GM21619 (cell line): ENCODE results near the gene HAND2.

Experiments used
- ATAC-seq: cut with Tn5 transposase; IDR thresholded peaks from one replicate; pipeline ENCODE4 v1.9.1; 2021; ENCODE audit not compliant: unreplicated experiment

Gene HAND2

GRCh38 chr4:173478913-173479283 lies 51.1 kb downstream of the HAND2 start:
- ATAC-seq = no peak

GRCh38 chr4:173478201-173478912 lies 51.7 kb downstream of the HAND2 start:
- no peak for ATAC-seq

DNA sequence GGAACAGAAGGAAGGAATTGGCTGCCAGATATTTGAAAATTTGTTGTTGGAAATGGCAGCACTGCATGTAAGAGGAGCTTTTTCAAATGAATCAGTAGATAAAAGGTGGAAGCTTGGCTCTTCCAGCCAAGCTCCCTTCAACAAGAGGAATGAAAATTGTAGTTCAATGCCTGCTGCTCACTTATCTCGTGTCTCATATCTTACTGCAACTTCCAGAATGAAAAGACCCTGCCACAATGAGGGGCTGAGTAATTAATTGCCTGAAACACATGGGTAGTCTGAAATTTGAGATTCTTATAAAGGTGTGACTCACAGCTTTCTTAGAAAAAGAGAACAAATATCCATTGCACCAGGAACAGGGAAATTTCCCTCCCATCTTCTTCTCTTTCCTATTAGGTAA lies 53.0 kb downstream of the HAND2 start:
- no peak for ATAC-seq
